Endothelial cell of umbilical vein (primary cell): ENCODE data around the gene PARD6G.

ENCODE experiments used
- POLR2A ChIP-seq: IDR thresholded peaks from 2 replicates; pipeline ENCODE4 v1.6.1; 2012; ENCODE audit warnings: low read depth, mild to moderate bottlenecking, control low read depth, low read length
- POLR2AphosphoS5 ChIP-seq: IDR thresholded peaks from 2 replicates; pipeline ENCODE4 v1.6.1; 2012; ENCODE audit warnings: low read depth, mild to moderate bottlenecking, control low read depth, low read length, moderate library complexity; ENCODE audit not compliant: insufficient read depth
- TF ChIP-seq, protein P1 (sequence below), 2 donors: IDR thresholded peaks; 1 replicate in 1 of 2; 2 replicates in 1 of 2; pipeline ENCODE4 v1.5.1; 2011; ENCODE audit warnings: low read length in 2 of 2, mild to moderate bottlenecking in 2 of 2, moderate library complexity in 2 of 2, control low read depth in 1 of 2, inconsistent platforms in 1 of 2, low read depth in 1 of 2; ENCODE audit not compliant: insufficient read depth in 1 of 2; ENCODE audit errors: extremely low read depth in 1 of 2
- TF ChIP-seq, protein P2 (sequence below): IDR thresholded peaks from 2 replicates; pipeline ENCODE4 v1.6.1; 2011; ENCODE audit not compliant: insufficient read depth, insufficient read length

- TF ChIP-seq POLR2AphosphoS5 (no peak), POLR2A (no peak)
- TF ChIP-seq, protein P1, sequence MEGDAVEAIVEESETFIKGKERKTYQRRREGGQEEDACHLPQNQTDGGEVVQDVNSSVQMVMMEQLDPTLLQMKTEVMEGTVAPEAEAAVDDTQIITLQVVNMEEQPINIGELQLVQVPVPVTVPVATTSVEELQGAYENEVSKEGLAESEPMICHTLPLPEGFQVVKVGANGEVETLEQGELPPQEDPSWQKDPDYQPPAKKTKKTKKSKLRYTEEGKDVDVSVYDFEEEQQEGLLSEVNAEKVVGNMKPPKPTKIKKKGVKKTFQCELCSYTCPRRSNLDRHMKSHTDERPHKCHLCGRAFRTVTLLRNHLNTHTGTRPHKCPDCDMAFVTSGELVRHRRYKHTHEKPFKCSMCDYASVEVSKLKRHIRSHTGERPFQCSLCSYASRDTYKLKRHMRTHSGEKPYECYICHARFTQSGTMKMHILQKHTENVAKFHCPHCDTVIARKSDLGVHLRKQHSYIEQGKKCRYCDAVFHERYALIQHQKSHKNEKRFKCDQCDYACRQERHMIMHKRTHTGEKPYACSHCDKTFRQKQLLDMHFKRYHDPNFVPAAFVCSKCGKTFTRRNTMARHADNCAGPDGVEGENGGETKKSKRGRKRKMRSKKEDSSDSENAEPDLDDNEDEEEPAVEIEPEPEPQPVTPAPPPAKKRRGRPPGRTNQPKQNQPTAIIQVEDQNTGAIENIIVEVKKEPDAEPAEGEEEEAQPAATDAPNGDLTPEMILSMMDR (IDR thresholded peaks at IDR 0.05; ENCODE audit: extremely low read depth in 1 of 2, insufficient read depth in 1 of 2, low read depth in 1 of 2, low read length in 2 of 2), result no peak
- TF ChIP-seq, protein P2, sequence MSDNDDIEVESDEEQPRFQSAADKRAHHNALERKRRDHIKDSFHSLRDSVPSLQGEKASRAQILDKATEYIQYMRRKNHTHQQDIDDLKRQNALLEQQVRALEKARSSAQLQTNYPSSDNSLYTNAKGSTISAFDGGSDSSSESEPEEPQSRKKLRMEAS, result no peak
Observed at GRCh38 chr18:80252136-80252535, 4.8 kb upstream of the PARD6G start.
